ENCODE measurements around the gene XPC.
A peak's percentile ranks its signal among the peaks of the same experiment; 100 is the strongest.

Gene XPC

DNA sequence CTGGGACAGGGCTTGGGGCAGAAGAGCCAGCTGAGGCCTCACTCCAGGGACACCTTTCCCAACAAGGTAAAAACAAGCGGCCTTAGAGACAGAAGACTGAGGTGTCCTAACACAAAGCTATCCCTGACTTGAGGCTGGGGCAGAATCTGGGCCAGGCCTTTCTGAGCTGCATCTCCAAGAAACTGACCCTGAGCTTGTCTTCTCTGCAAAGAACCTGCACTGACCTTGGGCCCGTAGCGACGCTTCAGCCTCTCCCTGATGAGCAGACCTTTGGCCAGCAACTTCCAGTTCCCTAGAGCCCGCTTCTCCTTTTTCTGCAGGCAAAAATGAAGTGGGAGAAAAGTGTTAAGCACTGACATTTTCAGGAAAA lies 31.4 kb downstream of the XPC start:
- TF ChIP-seq, protein P1, sequence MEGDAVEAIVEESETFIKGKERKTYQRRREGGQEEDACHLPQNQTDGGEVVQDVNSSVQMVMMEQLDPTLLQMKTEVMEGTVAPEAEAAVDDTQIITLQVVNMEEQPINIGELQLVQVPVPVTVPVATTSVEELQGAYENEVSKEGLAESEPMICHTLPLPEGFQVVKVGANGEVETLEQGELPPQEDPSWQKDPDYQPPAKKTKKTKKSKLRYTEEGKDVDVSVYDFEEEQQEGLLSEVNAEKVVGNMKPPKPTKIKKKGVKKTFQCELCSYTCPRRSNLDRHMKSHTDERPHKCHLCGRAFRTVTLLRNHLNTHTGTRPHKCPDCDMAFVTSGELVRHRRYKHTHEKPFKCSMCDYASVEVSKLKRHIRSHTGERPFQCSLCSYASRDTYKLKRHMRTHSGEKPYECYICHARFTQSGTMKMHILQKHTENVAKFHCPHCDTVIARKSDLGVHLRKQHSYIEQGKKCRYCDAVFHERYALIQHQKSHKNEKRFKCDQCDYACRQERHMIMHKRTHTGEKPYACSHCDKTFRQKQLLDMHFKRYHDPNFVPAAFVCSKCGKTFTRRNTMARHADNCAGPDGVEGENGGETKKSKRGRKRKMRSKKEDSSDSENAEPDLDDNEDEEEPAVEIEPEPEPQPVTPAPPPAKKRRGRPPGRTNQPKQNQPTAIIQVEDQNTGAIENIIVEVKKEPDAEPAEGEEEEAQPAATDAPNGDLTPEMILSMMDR (IDR thresholded peaks at IDR 0.05; ENCODE audit: low read depth, low read length, missing control alignments) = no peak
- DNase-seq (ENCODE audit: extremely low read depth, low read depth) = no peak
- H3K4me3 ChIP-seq (replicated peaks; ENCODE audit: low read depth, low read length) = no peak overlapping the region

DNA sequence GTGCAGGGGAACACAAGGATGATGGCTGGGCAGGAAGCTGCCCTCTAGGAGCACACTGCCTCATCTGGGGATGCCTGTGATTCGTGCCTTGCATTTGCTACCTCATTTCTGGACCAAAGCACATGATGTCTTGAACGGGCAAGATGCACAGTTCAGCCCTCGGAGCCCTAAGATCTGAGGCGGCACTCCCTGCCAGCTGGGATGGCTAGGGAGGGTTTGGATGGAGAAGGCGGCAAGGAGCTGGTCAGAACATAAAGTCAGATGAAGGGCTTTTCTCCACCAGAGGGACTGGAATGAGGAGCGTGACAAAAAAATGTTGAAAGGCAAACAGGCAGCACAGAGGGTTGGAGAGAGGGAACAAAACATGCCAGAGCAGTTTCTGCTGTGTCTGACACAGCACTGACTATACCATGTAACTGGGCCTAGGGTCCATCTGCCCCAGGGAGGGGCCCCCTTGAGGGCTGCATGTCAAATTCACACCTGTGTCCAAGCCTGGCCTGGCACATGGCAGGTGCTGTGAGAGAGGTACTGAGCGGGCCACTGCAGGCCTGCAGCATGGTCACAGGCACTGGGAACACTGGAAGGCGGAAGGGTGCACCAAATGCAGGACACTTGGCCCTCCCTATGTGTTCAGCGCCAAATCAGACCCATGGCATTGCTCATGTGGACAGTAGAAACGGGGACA lies 31.9 kb downstream of the XPC start:
- no peak for DNase-seq (ENCODE audit: extremely low read depth, low read depth)
- TF ChIP-seq, protein P1 (IDR thresholded peaks at IDR 0.05; ENCODE audit: low read depth, low read length, missing control alignments) = no peak
- H3K4me3 ChIP-seq (replicated peaks; ENCODE audit: low read depth, low read length) = no peak overlapping the region

DNA sequence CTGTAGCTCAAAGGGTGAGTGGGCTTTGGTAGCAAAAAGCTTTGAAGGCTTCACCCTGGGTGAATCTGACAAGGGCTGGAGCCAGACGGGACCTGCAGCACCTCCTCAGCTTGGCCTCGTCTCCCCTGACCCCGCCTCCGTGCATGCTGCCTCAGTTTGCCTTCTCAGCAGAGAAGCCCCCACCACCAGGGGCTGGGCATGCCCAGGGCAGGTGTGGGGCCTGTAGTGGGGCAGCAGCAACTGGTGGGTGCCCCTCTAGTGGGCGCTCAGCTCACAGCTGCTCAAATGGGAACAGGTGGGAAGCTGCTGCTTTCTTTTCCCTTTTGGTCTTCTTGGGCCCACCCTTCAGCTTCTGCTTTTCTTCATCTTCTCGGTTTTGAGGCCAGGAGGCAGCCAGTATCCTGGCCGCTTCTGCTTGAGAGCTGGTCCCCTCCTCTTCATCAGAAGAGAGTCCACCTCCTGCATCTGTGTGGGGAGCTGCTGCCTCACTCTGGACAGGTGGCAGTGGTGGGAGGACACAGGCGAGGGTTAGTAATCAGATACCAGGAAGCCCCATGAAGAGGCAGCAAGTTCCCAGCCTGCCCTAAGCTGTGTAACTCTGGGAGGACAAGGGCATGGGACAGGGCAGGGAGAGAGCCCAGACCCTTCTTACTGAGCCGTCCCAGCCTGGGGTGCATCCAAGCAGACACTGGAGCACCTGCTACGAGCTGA lies 32.6 kb downstream of the XPC start:
- DNase-seq (ENCODE audit: extremely low read depth, low read depth) = no peak
- no peak overlapping the region for H3K4me3 ChIP-seq (replicated peaks; ENCODE audit: low read depth, low read length)
- TF ChIP-seq, protein P1 (IDR thresholded peaks at IDR 0.05; ENCODE audit: low read depth, low read length, missing control alignments) = no peak

DNA sequence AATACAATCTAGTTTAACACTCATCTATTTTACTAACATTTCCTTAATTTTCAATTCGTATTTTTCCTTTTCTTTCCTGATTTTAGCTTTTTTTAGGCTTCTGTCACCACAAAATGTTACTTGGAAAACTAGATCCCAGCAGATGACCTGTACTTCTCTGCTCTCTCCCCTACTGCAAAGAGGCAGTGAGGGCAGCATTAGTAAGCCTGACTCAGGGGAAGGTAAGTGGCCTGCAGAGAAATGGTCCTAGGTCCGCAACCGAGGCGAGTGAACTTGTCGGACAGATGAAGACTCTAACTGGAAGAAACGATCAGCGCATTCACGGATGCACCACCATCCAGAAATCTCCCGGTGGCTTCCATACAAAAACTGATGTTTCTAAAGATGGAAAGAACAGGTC lies 33.2 kb downstream of the XPC start:
- no peak for DNase-seq (ENCODE audit: extremely low read depth, low read depth)
- H3K4me3 ChIP-seq (replicated peaks; ENCODE audit: low read depth, low read length) = no peak overlapping the region; the same call in 1 of the 2 replicates
- TF ChIP-seq, protein P1 (IDR thresholded peaks at IDR 0.05; ENCODE audit: low read depth, low read length, missing control alignments) = no peak

DNA sequence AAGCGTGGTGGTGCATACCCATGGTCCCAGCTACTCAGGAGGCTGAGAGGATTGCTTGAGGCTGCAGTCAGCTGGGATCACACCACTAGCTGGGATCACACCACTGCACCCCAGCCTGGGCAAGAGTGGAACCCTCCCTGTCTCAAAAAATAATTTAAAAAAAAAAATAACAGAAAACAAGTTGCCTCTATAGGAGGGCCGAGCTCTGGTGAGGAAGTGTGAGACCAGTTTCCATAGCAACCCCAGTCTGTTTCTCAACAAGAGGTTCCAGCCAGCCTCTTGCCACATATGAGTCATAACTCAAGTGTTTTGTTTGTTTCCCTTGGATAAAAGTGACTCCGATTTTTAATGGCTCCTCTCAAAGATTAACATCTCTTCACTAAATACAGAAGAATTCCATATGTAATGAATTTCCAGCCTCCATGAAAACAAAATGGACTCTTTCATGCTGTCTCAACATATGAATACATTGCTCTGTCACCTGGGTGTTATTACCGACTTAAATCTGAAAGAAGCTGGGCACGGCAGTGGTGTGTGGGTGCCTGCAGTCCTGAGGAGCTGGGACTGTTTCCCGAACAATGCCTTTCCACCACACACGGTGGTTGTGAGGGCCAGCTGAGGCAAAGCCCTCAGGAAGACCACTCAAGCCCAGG lies 33.9 kb downstream of the XPC start:
- TF ChIP-seq, protein P1 (IDR thresholded peaks at IDR 0.05; ENCODE audit: low read depth, low read length, missing control alignments) = no peak
- no peak overlapping the region; the same call in none of the 2 replicates for H3K4me3 ChIP-seq (replicated peaks; ENCODE audit: low read depth, low read length)
- peak; percentile 100 for DNase-seq (ENCODE audit: extremely low read depth, low read depth)

DNA sequence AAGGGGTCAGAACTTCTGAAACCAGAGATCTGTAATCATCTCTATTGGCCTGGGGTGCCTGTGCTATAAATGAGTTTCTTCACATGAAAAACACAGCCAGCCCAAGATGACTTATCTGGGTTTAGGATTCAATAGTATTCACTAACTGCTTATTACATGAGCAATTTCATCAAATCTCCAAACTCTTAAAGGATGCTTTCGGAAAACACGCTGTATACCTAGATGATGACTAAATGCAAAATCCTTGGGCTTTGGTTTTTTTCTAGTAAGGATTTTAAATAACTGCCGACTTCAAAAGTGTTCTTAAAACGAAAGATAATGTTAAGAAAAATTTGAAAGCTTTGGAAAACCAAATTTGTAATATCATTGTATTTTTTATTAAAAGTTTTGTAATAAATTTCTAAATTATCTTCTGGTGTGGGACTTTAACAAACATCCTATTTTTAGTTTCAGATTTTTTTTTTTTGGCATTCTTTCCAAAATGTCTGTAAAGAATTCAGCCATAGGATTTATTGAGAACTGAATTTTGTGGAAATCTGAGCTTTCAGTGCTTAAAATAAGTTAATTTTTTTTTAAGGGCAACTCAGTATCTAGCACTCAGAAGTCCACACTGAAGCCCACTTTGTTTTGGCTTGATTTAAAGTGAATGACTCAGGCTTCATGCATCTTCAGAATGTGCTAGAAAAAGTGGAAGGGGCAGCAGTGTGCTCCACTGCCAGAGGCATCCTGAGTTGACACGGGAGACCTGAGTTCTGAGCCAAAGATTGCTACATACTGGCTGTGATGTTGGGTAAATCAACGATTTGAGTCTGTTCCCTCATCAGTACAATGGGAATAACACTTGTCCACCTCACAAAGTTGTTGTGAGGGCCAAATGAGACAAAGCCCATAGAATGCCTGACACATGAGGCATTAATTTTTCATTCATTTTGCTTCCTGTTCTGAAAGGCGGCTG lies 34.9 kb downstream of the XPC start:
- peak; percentile 81 for DNase-seq (ENCODE audit: extremely low read depth, low read depth)
- H3K4me3 ChIP-seq (replicated peaks; ENCODE audit: low read depth, low read length) = no peak overlapping the region
- TF ChIP-seq, protein P1 (IDR thresholded peaks at IDR 0.05; ENCODE audit: low read depth, low read length, missing control alignments) = no peak
